GM19023 (cell line): ENCODE data around the gene NR2F2.

ENCODE experiments used
- ATAC-seq: cut with Tn5 transposase; IDR thresholded peaks from one replicate; pipeline ENCODE4 v1.9.1; 2021; ENCODE audit warnings: mild to moderate bottlenecking, moderate library complexity; ENCODE audit not compliant: unreplicated experiment

Gene NR2F2

GRCh38 chr15:96331144-96331944, 844 bp downstream of the NR2F2 start:
- ATAC-seq = no peak

GRCh38 chr15:96331945-96332636, 1.6 kb downstream of the NR2F2 start:
- no peak for ATAC-seq

GRCh38 chr15:96332637-96333121, 2.2 kb downstream of the NR2F2 start:
- no peak for ATAC-seq

DNA sequence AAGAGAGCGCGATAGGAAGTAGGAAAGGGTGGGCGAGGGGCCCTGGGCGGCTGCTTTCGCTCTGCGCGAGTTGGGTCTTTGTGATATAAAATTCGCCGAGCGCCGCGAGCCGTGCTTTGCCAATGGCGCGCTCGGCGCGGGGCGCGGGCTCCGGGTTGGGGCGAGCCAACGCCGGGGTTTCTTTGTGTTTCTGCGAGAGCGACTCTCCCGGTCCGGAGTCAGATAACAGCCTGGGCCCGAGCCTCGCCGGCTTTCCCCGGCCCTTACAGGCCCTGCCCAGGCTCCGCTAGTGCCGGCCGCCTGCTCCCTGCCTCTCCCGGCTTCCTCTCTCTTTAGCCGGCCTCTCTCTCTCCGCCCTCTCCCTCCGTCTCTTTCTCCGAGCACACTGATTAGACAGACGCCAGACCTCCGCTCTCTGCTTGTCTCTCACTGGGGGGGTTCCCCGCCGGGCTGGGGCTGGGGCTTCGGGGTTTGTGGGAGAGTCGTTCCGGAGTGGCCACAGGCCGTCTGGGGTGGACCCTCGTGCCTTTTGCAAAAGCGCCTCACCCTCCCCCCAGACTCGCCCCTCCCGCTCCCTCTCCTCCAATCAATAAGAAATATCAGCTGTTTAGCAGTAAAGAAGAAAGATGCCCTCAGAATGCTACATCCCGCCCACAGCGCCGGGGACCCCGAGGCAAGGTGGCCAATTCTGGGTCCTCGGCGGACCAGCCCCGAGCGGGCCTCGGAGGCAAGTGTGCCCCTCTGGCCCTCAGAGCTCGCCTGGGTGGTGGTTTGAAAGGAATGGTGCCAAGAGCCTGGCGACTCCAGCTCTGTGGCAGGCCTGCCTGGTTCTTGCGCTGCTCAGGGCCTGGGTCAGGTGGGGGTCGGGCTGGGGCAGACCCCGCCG, 2.9 kb downstream of the NR2F2 start:
- ATAC-seq = no peak

DNA sequence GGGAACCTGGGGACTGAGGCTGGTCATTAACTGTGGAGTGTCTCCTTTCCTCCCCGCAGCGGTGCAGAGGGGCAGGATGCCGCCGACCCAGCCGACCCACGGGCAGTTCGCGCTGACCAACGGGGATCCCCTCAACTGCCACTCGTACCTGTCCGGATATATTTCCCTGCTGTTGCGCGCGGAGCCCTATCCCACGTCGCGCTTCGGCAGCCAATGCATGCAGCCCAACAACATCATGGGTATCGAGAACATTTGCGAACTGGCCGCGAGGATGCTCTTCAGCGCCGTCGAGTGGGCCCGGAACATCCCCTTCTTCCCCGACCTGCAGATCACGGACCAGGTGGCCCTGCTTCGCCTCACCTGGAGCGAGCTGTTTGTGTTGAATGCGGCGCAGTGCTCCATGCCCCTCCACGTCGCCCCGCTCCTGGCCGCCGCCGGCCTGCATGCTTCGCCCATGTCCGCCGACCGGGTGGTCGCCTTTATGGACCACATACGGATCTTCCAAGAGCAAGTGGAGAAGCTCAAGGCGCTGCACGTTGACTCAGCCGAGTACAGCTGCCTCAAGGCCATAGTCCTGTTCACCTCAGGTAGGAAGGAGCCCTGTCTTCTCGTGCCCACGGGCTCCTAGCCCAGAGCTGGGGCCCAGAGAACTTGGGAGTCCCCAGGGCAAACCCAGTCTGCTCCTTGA, 3.7 kb downstream of the NR2F2 start:
- no peak for ATAC-seq

GRCh38 chr15:96334705-96335410, 4.4 kb downstream of the NR2F2 start:
- ATAC-seq = no peak

DNA sequence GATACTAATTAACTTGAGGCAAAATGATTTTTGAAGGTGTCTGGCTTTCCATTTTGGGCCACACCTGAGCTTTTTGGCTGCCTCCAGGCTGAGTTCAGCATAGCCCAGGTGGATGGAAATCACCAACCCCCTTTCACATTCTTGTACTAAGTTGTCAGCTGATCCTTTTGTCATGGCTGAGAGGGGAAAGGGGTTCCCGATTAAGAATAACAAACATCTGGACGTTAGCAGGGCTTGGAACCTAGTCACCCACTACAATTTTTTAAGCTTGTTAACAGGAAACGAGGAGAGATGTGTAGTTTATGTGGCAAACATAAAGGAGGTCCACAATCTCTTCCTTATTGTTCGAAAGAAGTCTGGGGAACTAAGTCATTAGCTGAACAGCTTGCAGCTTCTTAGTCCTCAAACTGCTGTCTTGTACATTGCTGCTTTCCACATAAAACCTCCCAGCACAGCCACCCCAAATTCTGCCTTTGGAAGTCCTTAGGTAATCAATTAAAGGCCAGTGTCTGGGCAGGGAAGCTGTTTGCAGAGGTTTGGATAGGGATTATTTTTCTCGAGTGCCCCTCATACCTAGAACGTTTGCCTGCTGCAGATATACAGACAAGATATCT, 5.0 kb downstream of the NR2F2 start:
- no peak for ATAC-seq

GRCh38 chr15:96336108-96336595, 5.7 kb downstream of the NR2F2 start:
- no peak for ATAC-seq

GRCh38 chr15:96336596-96337364, 6.3 kb downstream of the NR2F2 start:
- no peak for ATAC-seq

DNA sequence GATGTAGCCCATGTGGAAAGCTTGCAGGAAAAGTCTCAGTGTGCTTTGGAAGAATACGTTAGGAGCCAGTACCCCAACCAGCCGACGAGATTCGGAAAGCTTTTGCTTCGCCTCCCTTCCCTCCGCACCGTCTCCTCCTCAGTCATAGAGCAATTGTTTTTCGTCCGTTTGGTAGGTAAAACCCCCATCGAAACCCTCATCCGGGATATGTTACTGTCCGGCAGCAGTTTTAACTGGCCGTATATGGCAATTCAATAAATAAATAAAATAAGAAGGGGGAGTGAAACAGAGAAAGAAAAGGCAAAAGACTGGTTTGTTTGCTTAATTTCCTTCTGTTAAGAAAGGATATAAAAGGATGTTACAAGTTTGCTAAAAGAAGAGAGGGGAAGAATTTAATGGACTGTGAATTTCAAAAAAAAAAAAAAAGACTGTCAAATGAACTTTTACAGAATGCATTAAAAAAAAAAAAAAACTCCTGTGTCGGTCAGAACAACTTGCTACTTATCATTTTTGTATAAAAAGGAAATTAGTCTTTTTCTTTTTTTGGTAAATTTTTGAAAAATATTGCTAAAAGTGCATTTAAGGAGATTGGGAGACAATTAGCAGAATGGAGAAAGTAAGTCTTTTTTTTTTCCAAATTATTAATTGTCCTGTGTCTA, 7.0 kb downstream of the NR2F2 start:
- no peak for ATAC-seq

DNA sequence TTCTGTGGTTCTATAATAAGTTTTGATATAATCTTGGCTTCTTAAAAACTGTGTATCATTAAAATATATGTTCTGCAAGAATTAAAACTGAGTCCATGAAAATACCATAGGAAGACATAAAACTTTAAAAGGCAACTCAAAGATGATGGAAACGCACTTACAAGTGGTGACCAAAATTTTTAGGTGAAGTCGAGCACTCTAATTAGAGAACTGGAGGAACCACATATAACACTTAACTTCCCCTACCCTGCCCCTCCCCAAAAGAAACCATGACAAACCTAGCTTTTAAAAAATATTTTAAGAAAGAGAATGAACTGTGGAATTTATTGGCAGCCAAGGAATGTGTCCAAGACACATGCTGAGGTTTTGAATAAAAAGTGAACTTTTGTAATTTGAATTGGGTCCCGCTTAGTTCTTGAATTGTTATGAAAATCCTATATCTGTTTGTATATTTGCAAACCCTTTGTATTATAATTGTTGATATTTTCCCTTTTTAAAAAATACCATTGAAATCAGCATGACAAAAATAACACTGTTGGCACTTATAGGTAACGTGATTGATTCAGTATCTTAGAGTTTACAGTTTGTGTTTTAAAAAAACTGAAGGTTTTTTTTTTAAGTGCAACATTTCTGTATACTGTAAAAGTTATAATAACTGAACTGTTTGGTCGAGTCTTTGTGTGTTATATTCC, 7.7 kb downstream of the NR2F2 start:
- no peak for ATAC-seq

DNA sequence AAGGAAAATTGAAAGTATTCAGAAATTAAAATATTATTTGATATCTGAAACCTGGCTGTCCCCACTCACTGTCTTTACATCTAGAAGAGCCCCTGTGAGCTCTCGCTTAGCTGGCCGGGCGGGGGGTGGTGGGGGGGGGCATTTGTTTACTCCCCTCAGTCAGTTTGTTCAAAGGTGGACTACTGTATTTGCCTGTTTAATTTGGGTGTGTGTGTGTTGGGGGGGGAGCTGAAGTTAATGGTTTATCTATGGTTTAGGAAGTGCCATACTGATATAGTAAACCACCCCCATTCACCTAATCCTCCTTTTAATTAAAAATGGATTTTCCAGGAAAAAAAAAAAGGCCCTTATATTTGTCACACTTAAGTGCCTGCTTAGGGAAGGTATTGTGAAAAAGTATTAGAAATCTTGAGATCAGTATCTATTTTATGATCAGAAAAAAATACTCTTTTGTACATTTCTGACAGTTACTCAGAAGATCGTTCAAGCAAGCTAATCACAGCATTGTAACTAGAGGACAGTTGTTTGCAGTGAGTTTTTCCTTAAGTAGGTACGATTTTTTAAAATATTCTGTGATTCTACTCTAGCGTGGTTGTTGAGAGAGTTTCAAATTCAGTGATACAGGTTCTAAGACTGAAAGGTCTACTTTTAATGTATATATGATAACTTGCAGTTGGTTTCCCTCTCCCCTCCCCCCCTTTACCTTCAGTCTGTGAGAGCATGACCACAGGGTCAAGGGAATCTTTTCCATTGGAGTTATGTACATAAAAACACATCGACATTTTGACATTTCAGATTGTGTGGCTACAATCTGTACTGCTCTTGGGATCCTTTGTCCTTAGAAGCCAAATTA, 8.5 kb downstream of the NR2F2 start:
- ATAC-seq = no peak

DNA sequence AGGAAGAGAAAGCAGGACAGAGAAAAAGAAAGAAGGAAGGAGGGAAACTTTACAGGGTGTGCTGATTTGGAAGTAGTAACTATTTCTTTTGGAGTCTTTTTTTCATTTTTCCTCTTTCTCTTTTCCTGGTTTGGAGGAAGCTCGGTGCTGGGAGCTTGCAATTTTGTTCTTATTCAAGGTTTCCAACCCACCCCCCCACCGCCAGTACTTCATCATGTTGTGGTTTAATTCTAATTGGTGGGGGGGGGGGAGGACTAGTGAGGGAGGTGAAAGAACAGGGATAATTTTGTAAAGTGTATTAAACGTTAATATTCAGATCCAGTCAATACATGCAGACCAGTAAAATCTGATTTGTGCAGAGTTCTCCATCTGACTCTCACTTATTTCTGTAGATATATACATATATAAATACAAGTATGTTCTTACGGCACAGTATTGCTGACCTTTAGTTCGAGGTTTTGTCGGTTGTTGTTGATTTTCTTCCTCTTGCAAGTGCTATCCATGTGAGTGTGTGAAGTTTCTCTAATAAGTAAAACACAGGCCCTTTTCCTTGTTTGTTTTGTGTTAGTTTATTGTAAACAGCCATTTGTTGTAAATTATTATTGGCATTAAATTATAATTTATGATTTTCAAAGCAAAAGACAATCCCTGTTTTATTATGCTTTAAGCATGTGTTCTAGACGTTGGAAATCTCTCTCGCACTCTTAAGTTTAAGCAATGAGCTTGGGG, 9.3 kb downstream of the NR2F2 start:
- ATAC-seq = no peak

GRCh38 chr15:96340348-96340597, 9.8 kb downstream of the NR2F2 start:
- ATAC-seq = no peak

DNA sequence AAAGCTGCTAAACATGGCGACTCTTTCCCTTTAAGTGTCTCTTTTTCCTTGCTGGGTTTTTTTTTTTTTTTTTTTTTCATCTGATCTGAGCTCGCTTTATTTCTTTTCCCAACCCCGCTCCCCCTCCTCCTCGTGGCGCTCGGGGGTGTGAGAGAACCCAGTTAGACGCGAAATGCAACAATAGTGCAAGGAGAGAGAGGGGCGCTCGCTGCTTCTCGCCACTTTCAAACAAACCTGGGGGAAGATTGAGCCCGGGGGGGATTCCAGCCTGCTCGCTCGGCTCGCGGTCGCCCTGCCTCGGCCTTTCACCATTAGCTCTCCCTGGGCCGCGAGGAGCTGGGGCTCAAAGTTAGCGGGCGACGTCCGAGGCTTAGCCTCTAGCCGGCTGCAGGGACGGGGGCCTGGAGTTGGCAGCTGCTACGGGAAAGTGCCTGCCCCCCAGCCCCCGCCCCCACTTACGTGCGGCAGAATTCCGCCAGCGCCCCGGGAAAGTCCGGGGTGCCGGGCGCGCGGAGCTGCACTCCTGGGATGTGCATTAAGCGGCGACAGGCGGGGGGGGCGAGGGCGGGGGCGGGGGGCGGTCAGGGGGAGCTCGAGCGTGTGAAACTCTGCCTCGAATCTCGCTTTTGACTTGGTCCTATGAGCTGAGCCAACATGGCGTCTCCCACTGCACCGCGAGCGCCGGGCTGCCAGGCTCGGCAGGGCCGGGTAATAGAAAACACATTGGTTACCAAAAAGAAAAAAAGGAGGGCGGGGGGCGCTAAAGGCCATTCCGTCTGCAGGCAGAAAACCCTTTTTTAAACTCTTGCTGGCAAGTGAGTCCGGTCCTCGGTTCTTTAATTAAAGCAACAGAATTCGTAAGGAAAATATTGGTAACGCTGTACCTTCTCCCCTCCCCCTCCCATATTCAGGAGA, 10.4 kb downstream of the NR2F2 start:
- ATAC-seq = no peak
